ENCODE results near the gene ELAVL4.

Gene ELAVL4

DNA sequence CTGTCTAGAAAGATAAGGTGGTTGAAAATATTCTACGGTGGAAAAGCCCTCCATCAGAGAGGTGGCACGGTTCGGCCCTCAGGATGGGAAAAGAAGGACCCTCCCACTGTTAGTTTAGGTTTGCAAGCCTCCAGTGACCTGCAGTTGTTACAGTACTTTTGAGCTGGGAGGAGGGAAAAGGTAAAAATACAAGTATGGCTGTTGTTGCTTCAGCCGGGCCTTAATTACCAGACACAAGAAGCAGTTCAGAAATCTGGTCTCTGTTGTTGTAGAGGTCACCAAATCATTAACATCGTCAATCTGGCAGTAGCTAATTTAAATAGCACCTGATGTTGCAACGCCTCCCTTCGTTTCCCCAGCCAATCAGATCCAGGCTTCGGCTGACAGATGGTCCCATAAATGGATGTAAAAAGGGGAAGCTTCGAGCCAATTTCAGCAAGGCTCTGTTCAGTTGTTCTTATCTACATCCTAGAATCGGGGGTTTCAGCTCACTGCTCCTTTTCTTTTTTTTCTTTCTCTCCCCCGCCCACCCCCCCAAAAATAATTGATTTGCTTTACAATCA, at the start of gene ELAVL4:
TSS of gene ELAVL4 (plus strand) at position 424 of the 563 bp plus-strand sequence. CDS start 270 bp downstream, outside the sequence.
- no peak for DNase-seq (ENCODE audit: low spot score)

DNA sequence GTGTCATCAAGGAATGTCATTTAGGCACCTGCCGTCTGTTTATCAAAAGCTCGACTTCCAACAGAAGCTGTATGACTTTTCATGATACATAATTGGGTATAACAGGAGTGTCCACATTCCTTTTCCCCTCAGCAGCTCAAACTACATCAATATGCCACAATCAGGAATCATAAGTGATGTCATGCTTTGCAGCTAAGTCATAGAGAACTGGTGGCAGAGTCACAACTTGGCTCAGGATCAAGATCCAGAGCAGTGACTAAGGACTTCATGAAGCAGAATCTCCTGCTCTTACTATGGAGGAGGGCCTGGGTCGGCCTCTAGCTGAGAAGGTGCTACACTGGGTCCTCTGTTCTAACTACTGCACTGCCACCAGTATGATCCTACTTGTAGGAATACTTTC, 48.4 kb upstream of the ELAVL4 start:
- no peak for DNase-seq (ENCODE audit: low spot score)

DNA sequence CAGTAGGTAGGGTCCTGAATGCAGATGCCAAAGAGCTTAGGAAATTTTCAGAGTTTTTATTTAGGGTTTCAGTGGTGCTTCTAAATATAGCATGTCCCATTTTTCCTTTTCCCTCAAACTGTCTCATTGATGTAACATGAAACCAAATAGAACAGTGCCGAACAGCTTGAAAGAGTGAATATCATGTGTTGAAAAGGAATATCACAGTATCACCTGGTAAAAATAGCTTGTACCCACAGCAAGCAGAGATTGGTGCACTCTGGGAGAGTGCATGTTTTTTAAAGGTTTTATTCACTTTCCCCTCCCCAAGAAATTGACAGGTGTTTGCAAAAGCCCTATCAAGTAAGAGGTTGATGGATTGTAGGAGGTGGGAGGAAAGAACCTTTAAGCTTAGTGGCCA, 41.9 kb upstream of the ELAVL4 start:
- DNase-seq (ENCODE audit: low spot score): no peak

DNA sequence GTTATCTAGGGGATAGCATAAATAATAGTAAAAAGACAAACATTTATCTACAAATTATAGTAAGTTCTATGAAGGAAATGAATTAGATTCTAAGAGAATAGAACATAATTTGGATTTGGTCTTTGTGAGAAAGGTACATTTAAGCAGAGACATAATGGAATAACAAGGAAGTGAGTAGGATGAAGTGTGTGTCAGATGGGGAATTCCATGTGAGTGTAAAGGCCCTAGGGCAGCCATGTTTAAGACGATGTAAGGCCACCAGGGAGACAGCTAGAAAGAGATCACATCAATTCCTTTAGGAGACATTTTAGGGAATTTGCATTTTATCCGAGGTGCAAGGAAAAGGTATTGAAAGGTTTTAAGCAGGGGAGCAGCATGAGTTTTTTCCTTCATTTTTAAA, 33.8 kb upstream of the ELAVL4 start:
- no peak for DNase-seq (ENCODE audit: low spot score)

DNA sequence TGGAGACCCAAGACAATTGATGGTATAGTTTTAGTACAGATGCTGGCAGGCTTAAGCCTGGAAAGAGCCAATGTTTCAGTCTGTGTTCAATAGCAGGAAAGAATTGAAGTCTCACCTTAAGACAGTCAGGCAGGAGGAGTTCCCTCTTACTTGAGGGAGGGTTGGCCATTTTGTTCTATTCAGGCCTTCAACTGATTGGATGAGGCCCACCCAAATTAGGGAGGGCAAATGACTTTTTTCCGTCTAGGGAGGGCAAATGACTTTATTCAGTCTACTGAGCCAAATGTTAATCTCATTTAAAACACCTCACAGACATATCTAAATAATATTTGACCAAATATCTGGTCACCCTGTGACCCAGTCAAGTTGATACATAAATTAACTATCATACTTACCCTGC, 31.4 kb upstream of the ELAVL4 start:
- no peak for DNase-seq (ENCODE audit: low spot score)

DNA sequence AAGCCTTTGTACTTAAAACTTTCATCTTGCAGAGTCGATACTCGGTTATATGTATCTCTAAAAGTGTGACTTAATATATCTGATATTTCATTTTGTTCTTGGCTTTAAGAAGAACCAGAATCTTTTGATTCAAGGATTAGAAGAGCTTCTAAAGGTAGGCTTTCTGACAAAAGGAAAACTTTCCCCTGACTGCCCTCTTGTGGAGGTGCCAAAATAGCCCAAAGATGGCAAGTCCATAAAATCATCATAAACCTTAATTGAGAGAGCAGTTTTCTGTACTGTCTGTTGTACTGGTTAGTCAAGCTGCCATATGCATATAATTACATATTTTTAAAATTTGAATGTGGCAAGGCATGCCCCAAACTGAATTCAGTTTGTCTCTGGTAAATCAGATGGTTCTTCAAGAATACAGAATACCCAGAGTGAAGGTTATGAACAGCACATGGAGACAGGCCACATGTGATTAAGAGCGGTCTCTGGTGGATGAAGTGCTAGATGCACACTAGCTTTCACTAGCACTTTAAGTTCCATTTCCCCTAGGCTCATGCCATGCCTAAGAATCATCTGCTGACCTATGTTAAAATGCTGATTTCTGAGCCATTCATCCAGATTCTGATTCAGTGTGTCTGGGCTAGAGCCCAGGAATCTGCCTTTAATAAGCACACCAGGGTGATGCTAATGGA, 27.7 kb upstream of the ELAVL4 start:
- no peak for DNase-seq (ENCODE audit: low spot score)

DNA sequence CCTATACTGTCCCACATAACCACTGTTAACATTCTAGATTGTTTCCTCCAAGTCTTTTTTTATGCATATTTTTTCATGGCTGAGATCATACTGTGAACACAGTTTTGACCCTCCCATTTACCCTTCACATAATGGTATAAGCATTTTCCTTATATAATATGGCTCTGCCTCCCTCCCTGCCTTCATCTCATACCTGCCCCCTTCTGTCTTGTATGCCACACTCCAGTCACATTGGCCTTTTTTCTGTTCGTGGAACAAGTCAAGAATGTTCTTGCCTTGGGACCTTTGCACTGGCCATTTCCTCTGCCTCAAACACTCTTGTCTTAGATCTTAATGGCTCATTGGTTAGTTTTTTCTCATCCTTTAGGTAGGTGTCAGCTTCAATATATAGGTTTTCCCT, 24.3 kb upstream of the ELAVL4 start:
- DNase-seq (ENCODE audit: low spot score): no peak

DNA sequence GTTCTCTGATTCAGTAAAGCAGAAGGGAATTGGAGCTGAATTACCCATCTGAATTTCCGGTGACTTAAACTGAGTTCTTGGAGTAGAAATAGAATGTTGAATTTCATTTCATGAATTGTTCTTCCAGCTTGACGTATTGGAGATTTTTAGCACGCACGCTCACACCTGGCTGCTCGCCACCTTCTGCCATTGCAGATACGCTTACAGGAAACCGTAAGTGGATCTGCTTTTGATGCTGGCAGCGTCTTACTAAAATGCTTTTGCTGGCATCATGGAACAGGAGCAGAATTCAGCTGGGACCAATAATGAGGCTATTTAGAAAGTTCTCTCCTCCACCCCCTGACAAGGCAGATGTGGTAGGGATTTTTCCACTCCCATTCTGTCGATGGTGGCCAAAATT, 17.7 kb upstream of the ELAVL4 start:
- no peak for DNase-seq (ENCODE audit: low spot score)

DNA sequence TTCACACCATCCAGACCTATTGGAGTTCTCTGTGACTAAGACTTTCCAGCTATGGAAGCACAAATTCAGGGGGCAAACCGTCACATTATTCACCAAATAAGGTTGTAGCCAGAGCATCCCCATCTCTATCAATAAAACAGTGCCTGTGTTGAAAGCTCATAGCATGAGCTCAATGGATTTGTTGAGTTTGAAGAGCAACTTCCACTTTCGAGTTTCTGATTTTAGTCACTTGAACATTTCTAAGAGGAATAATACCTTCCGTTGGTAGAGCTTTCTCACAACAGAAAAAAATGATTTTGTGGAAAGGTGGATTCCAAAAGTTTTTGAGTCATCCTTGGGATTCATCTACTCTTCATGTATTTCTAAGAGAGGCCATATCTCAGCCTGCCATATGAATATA, 13.0 kb upstream of the ELAVL4 start:
- no peak for DNase-seq (ENCODE audit: low spot score)

DNA sequence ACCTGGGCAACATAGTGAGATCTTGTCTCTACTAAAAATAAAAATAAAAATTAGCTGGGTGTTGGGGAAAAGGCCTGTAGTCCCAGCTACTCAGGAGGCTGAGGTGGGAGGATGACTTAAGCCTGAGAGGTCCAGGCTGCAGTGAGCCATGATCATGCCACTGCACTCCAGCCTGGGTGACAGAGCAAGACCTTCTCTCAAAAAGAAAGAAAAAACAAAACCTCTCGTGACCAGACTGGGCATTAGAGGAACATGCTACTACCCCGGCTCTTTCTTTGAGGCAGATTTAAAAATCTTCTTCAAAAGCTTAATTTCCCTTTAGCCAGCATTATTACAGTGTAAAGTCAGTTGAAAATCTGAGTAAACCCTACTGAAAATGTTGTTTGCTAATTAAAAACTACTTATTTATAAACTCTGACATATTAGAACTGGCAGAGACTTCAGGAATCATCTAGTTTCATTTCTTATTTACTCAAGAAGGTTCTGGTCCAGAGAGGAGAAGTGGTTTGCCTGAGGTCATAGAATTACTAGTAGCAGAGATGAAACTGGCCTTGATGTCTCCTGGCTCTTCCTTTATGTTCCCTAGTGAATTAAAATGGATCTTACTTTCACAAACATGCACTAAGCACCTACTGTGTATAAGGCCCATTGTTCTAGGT, 11.6 kb upstream of the ELAVL4 start:
- DNase-seq (ENCODE audit: low spot score): no peak

DNA sequence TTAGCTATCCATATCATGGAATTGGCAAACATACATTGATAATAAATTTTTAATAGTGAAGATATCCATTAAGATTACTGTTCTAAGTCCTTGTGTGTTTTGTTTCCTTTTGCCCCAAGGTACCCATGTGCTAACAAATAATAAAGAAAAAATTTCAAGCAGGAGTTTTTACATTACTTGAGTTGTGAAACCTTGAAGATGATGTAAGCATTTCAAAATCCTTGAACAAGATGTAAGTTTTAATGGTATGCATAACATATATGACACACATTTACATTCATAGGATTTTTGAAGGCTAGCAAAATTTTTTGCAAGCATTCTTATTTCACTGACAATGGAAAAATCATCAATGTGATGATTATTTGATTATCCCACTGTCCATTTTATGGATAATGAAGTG, 10.9 kb upstream of the ELAVL4 start:
- no peak for DNase-seq (ENCODE audit: low spot score)

DNA sequence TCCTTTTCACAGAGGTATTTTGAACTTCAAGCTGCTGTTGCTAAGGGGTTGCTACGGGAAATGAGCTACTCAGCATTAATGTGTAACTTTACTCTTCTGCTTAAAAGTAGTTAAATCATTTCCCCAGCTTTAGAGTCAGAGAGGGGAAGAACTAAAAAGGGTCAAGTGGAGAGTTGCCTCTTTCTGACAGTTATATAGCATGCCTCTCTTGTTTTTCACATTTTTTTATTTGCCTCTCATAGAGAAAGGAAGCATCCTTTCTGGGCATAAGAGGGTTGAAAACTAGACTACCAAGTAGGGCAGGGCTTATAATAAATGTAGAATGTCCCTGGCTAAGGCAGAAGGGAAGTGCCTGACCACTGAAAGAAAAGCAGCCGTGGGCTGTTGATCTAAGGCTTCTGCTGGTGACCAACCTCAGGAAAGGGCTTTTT, 10.1 kb upstream of the ELAVL4 start:
- no peak for DNase-seq (ENCODE audit: low spot score)

DNA sequence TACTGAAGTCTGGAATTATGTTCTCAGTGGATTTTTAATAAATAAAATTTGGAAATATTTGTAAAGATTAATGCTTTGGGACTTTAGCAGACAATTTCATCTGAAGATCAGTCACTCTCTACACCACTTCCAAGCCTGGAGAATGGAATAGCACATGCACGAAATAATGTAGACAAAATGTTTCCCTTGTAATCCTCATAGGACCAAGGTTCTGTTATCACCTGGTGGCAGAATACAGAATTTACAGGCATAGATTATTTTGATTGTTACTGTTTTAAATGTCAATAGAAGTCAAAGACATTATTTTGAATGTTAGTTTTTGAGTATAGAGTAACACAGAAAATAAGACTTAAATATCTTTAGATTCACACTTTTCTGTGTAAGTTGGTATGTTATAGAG, 9.1 kb upstream of the ELAVL4 start:
- DNase-seq (ENCODE audit: low spot score): no peak

DNA sequence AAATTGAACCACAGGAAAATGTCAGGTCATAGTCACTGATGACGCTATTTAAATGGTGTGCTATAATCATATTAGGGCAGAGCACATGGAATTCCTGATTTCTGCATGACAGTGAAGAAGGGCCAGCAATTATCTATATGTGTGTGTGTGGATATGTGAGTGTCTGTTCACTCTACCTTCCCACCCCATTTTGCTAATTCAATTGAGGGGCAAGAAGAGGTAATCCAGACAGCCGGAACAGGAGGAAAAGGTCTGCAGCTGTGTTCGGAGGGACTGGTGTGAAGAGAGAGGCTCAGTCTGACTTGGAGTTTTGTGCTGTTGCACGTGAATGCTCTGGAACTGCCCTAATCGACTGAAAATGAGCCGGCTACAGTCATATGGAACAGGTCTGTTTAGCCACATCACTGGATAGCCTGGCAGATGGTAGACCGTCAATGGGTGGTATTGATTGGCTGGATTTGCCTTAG, 5.1 kb upstream of the ELAVL4 start:
- DNase-seq (ENCODE audit: low spot score): no peak

DNA sequence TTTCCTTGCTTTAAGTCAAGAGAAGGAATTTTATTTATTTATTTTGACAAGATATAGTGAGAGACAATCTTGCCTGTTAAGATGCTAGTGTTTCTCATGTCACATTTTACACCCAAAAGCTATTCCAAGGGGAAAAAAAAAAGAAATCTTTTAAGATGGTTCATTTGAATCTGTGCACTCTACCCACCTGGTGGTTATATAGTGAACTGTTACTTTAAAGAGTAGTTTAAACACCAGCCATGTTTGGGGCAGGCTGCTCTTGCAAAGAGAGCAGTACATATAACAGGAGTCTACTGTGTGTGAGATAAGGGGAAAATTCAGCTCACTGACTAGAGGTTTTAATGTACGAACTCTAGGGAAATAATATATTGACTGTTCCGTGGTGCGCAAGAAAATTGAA, 3.3 kb upstream of the ELAVL4 start:
- DNase-seq (ENCODE audit: low spot score): no peak

DNA sequence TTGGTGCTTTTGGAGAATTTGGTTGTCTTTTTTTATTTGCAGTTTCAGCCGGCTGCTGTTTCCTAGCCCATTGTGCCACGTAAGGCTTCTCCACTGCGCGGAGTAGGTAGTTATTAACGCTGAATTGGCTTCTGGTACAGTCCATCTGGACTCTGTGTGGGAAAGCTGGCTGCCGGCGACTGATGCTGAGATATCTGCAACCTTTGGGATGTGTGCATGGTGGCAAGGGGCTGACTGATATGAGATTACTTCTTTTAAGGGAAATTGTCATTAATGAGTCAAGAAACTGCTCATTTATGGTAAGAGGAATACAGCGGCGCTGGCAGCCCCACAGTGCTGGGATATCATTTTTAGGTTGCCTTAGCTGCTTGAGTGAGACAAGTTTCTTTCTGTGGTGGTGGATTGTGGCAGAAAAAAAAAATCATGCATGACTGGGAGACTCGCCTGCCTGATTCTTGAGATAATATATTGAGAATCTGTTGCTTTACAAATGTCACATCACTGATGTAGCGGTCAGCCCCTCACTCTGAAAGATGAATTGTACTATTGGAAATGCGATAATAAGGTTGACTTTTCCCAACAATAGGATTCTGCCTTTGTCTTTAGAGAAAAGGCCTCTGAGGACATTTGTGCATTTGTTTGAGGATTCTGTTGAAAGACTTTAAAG, 2.5 kb upstream of the ELAVL4 start:
- no peak for DNase-seq (ENCODE audit: low spot score)

DNA sequence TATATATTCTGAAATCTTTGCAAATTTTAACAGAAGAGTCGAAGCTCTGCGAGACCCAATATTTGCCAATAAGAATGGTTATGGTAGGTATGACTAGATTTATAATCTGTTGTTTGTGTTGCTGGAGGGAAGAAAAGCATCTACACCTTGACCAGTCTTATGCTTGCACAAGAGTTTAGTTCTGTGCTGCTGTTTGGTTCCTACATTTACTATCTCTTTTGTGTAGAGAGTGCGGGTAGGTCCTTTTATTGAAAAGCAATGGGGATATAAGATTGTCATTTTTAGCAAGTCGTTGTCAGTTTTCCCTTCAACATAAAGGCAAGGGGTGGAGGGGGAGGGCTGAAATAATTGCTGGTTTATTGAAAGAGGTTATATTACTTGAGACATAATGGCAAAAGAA, 396 bp downstream of the ELAVL4 start:
- DNase-seq (ENCODE audit: low spot score): no peak

DNA sequence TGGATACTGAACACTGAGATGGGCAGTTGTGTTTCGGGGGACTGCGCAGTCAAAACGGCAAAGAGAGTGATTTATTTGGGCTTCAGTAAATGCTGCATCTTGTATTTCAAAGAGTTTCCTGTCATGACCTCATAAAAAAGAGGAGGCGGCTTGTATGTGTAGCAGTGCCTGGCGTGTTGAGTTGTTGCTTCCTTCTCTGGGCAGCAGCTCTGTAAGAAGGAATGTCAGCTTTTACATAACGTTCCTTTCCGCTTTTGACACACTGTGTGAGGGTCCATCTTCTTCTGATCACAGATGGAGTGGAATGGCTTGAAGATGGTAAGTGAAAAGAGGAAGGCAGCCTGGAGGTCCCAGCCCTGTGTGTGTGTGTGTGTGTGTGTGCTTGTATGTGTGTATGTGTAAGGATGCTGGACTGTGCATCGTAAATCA, 941 bp downstream of the ELAVL4 start:
- DNase-seq (ENCODE audit: low spot score): no peak

DNA sequence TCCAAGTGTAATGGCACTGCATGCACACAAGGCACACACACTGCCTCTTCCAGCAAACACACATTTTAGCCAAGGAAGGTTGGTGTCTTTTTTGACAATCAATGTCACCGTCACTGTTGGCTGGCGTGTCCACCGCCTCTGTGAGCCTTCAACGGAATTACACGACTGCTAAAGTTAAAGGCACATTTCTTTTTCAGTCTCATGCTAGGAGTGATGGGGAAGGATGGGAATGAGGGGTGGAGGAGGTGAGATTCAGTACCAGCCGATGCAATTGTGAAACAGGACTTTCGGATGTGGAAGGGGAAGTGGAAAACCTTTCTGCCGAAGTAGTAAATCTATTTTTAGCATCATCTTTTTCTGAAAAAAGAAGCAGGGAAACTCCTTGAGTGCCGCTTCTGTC, 1.4 kb downstream of the ELAVL4 start:
- no peak for DNase-seq (ENCODE audit: low spot score)

DNA sequence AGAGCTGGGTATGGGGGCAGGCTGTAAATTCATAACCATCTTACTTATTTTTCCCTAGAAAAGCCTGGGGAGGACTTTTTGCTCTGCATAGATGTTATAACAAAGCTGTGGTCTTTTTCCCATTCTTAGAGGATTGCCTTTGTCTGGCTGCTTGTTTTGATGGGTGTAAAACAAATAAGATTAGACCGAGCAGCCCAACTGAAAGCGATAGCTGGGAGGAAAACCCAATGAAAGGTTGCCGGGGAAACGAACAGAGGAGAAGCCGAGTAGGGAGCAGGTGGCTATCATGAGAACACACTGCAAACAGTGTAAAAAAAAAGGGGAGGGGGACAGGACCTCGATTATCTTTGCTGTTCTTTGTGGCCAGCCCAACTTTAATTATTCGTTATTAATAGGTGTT, 1.9 kb downstream of the ELAVL4 start:
- no peak for DNase-seq (ENCODE audit: low spot score)

DNA sequence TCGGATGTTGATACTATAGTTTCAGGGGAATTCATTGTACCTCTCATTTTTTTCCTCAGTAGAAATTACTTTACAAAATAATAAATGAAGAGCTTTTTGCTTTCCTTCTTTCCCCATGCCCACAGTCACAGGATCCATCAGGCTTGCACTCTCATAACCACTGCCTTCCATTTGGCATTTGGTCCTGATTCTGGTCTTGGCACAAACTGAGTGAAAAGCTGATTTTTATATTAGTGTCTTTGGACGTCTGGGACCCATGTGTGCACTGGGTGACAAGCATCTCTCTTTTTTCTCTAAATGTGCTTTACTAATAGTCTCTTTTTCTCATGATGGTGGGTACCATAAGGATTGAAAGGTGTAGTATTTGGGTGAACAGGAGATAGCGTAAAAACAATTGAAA, 2.8 kb downstream of the ELAVL4 start:
- DNase-seq (ENCODE audit: low spot score): no peak

DNA sequence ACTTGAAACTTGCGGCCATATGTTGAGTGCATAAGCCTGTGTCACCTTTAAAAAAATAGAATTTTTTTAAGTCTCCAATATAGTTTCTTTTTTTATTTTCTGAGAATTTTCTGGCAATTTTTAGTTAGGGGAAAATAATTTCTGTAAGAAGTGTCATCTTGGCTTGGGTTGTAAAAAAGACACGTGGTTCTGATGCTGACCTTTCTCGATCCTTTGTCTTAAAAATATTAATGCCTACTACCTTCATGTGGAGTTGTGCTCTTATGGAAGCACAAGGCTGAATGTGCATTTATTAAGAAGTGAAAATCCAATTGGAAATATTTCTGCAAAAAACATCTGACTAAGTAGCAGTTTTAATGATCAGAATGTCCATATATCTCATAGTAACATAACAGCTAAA, 3.5 kb downstream of the ELAVL4 start:
- no peak for DNase-seq (ENCODE audit: low spot score)

DNA sequence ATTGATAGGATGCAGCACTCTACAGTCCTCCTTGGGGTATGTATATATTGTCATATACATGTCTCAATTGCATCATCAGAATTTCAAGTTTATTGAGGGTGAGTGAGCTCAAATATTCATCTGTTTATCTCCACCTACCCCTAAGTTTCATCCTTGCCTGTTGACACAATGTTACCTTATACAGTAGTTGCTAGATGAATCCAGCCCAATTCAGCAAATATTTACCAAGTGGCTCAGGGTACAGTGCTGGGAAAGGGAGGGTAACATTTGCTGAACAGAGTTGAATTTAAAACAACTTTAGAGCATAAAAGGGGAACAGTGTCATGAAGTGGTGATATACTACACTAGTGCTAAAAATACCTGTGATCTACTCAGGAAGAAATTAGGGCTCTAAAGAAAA, 14.4 kb downstream of the ELAVL4 start:
- DNase-seq (ENCODE audit: low spot score): no peak

All from hematopoietic multipotent progenitor cell treated with erythropoietin and hydrocortisone succinate and interleukin-3 and kit ligand, for 15 days (in vitro differentiated cells).